Natural killer cell treated with Interleukin-12 subunit alpha and Interleukin-12 subunit beta and Interleukin-15 and Interleukin-18, amount 100 ng/mL, for 72 hours (primary cell): ENCODE data around the gene MARF1. TPM values are rescaled to one million over a fixed set of nuclear protein-coding genes. Genes with fewer than 3 reads are reported as not detected.
A peak's percentile ranks its signal among the peaks of the same experiment; 100 is the strongest.

Experiments used
- ATAC-seq, 2 donors: fragments of 150-1000 bp; cut with Tn5 transposase in 1 of 2; sonication (Bioruptor Pico), chemical (Tn5 transposase) in 1 of 2; 2 replicates each; pipeline ENCODE4 v1.10.0; 2021
- DNase-seq: peaks from one replicate; pipeline ENCODE4 v3.0.0; 2022; ENCODE audit warnings: low spot score
- H3K27ac Mint-ChIP-seq, 2 donors: 1 replicate in 1 of 2; 2 replicates in 1 of 2; pipeline ENCODE4 v1.8.0; 2022; ENCODE audit warnings: mixed read lengths in 2 of 2, mild to moderate bottlenecking in 1 of 2, moderate library complexity in 1 of 2
- H3K27me3 Mint-ChIP-seq, 2 donors: 1 replicate in 1 of 2; 2 replicates in 1 of 2; pipeline ENCODE4 v1.8.0; 2022; ENCODE audit warnings: mixed read lengths in 2 of 2
- H3K36me3 Mint-ChIP-seq: one replicate; pipeline ENCODE4 v1.8.0; 2022; ENCODE audit warnings: mixed read lengths
- H3K4me1 Mint-ChIP-seq, 2 donors: 1 replicate in 1 of 2; 2 replicates in 1 of 2; pipeline ENCODE4 v1.8.0; 2022; ENCODE audit warnings: low read depth in 2 of 2, mixed read lengths in 2 of 2, mild to moderate bottlenecking in 1 of 2
- H3K4me3 Mint-ChIP-seq: one replicate; pipeline ENCODE4 v1.8.0; 2022; ENCODE audit warnings: mixed read lengths
- H3K9me3 Mint-ChIP-seq: 2 replicates; pipeline ENCODE4 v1.8.0; 2022; ENCODE audit warnings: mixed read lengths
- total RNA-seq, 2 donors: library from RNA; stranded (reverse); gene quantifications; one replicate each; pipeline ENCODE4 v1.2.3, GENCODE V29; 2022

The MARF1 gene
- total RNA-seq, 2 donors from 2014 or later, result 63.9 to 76.0 TPM

DNA sequence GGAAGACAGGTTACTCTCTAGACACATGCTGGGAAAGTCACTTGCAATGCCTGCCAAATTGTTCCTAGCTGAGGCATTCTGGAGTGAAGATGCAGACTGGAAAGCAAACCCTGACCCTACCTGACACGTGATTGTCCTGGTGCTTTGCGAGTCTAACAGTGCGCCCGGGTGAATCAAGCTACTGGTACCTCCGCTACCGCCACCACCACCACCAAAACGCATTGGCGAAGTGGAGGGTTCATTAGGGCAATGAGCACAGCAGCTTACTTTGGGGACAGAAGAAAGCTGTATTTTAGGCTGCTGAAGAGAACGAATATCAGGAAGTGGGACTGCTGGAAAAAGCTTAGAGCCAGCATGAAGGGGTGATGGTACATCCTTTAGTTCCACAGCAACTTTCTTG lies 7.0 kb downstream of the MARF1 start:
- no peaks in the 10 kb centered on the region for H3K9me3 Mint-ChIP-seq
- DNase-seq (no peak), ATAC-seq (no peak)
- H3K27ac Mint-ChIP-seq, result peak overlapping the region; percentile 80 to 89
- peaks cover 20 to 47% of the 10 kb centered on the region in 2 donors for H3K4me1 Mint-ChIP-seq
- H3K4me3 Mint-ChIP-seq, result no peak overlapping the region
- no peaks in the 10 kb centered on the region for H3K27me3 Mint-ChIP-seq
- peaks cover 40% of the 10 kb centered on the region for H3K36me3 Mint-ChIP-seq

DNA sequence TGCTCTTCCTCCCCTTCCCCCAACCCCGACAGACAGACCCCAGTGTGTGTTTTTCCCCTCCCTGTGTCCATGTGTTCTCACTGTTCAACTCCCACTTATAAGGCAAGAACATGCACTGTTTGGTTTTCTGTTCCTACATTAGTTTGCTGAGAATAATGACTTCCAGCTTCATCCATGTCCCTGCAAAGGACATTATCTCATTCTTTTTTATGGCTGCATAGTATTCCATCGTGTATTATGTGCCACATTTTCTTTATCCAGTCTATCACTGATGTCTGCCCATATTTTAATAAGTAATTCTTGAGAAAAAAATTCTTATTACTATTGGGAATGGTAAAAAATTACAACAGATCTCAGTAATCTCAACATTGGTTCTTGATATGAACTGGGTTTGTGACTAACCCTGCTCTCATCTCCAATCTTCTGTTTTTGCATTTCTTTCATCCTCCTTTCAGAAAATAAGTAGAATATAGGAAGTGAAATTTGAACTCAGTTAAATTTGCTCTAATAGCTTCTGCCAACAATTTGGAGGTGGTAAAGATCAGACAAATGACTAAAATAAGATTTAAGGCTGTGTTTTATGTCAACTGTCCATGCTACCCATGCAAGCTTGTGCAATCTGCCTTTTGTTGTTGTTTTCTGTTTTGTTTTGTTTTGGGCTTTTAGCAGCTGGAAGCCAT lies 11.1 kb downstream of the MARF1 start:
- peaks cover 7 to 16% of the 10 kb centered on the region in 2 donors for H3K4me1 Mint-ChIP-seq
- no peaks in the 10 kb centered on the region for H3K9me3 Mint-ChIP-seq
- H3K27ac Mint-ChIP-seq, result peak overlapping the region in 1 of 2 donors; percentile 58
- no peak overlapping the region for H3K4me3 Mint-ChIP-seq
- peaks cover 32% of the 10 kb centered on the region for H3K36me3 Mint-ChIP-seq
- ATAC-seq (no peak), DNase-seq (no peak)
- H3K27me3 Mint-ChIP-seq, result no peaks in the 10 kb centered on the region

DNA sequence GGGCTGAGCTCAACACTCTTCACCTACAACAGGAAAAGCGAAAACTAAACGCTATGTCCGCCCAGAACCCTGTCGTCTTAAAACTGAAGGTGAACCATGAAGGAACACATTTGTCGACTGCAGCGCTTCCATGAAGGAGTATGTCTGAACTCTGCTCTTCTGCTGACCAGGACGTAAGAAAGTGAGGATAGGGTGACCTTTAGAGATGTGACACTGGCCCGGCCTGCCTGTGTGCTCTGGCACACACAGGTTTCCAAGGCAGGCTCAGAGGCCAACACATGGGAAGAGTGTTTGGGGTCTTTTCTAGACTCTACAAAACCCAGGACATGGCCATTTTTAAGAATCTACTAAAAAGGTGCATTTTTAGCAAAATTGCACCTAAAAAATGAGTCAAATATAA lies 21.1 kb downstream of the MARF1 start:
- DNase-seq, result no peak
- Mint-ChIP-seq H3K4me3 (no peak overlapping the region), H3K9me3 (no peaks in the 10 kb centered on the region), H3K4me1 (peaks cover 0 to 3% of the 10 kb centered on the region in 2 donors), H3K36me3 (peaks cover 33% of the 10 kb centered on the region), H3K27ac (no peak overlapping the region), H3K27me3 (no peaks in the 10 kb centered on the region)
- ATAC-seq, result no peak

DNA sequence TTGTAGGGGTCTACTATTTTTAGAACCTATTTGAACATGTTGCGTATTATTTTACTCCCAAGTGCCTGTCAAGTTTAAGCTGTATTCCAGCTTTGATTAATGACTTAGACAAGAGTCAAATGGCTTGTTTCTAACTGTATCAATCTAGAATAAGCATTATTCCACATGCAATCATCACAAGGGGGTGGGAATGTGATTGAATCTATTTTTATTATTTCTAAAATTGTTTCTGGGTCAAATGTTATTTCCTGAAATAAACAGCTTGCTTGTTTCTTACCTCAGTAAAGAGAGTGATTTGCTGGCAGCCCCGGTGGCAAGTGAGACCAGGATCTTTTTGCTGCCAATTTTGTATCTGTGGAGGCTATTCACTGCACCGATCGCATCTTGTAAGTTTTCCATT lies 21.5 kb downstream of the MARF1 start:
- no peak overlapping the region for H3K4me3 Mint-ChIP-seq
- H3K9me3 Mint-ChIP-seq, result no peaks in the 10 kb centered on the region
- H3K4me1 Mint-ChIP-seq, result peaks cover 0 to 3% of the 10 kb centered on the region in 2 donors
- no peak for DNase-seq
- peaks cover 38% of the 10 kb centered on the region for H3K36me3 Mint-ChIP-seq
- no peak overlapping the region for H3K27ac Mint-ChIP-seq
- no peak for ATAC-seq
- H3K27me3 Mint-ChIP-seq, result no peaks in the 10 kb centered on the region

DNA sequence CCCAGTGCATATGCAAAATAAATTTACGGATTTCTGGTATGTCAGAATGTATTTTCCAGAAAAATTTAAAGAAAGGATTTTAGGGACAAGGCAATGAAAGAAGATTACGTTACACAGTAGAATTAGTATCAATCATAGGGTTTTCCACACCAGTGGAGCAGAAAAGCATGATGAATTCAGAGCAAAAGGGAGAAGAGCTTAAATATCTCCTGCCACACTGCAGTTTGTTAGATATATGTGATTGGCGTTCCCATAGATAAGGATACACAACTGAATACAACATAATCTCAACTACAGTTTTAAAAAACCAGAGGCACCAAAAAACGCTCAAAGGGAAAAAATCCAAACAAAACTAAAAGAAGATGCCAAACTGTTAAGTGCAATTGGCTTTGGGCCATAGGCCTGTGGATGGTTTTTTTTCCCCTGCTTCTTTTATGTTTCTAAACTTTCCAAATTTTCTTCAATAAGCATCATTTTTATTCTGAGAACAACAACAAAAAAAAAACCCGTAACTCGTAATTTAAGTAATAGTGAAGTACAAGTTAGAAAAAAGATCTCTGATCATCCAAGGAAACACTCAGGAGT lies 22.3 kb downstream of the MARF1 start:
- ATAC-seq (no peak), DNase-seq (no peak)
- H3K27me3 Mint-ChIP-seq, result no peaks in the 10 kb centered on the region
- no peaks in the 10 kb centered on the region for H3K9me3 Mint-ChIP-seq
- no peak overlapping the region for H3K27ac Mint-ChIP-seq
- H3K36me3 Mint-ChIP-seq, result peaks cover 38% of the 10 kb centered on the region
- no peak overlapping the region for H3K4me3 Mint-ChIP-seq
- peaks cover 0 to 3% of the 10 kb centered on the region in 2 donors for H3K4me1 Mint-ChIP-seq

DNA sequence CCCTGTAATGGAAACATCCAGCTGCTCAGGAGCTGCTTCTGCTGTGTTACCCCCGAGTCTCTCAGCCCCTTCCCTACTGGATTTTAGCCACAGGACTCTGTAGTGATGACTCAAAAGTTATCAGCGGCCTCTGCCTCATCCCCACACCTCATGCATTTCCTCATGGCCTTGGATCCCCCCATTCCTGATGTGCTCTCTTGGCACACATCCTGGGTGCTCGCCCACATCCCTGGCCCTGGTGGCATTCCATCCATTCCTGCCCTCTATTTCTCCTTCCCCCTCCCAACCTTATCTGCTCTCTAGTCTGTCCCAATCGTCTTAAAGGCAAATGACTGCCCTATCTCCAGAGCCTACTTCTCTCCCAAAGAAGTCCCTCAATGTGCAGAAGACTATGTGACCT lies 24.6 kb downstream of the MARF1 start:
- no peaks in the 10 kb centered on the region for H3K27me3 Mint-ChIP-seq
- ATAC-seq (no peak), DNase-seq (no peak)
- H3K9me3 Mint-ChIP-seq, result no peaks in the 10 kb centered on the region
- H3K27ac Mint-ChIP-seq, result peak overlapping the region in 1 of 2 donors; percentile 6
- H3K36me3 Mint-ChIP-seq, result peaks cover 31% of the 10 kb centered on the region
- peaks cover 0 to 6% of the 10 kb centered on the region in 2 donors for H3K4me1 Mint-ChIP-seq
- no peak overlapping the region for H3K4me3 Mint-ChIP-seq

DNA sequence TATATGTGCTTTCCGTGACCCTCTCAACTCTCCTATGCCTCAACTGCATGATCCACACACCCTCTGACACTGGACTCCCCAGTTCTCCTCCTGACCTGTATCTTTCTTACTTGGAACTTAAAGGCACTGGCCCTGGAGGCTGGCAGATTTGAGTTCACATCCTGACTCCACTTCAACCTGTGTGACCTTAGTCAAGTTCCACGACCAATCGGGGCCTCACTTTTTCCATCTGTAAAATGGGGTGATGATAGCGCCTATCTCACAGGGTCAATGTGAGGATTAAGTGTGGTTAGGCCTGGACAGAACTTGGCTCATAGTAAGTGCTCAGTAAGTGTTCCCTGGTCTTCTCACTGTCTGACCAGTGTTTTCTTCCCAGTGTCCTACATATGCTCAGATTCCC lies 25.1 kb downstream of the MARF1 start:
- Mint-ChIP-seq H3K4me3 (no peak overlapping the region), H3K27ac (peak overlapping the region in 1 of 2 donors; percentile 6)

DNA sequence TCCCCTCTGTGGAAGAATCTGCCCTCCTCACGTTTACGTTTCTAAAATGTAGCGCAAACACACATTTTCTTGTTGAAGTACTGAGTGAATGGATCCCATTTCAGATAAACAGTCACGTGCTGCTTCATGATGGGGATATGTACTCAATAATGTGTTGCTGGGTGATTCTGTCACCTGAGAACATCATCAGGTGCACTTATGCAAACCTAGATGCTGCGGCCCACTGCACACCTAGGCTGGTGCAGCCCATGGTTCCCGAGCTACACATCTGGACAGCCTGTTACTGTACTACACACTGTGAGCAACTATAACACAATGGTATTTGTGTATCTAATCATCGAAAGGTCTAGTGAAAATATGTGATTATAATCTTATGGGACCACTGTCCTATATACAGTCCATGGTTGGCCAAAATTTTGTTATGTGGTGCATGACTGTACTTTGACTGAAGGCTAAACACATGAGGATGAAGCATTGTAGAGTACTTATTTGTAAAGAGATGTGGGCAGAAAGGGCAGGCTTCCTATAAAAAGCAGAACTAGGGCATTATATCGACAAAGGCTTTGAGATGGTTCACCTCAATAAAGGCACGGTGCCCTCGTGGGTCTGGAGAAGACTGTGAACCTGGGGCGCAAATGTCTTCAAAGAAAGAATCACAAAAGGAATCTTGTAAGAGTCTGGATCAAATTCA lies 26.3 kb downstream of the MARF1 start:
- no peak for DNase-seq
- Mint-ChIP-seq H3K36me3 (peaks cover 31% of the 10 kb centered on the region), H3K27me3 (no peaks in the 10 kb centered on the region), H3K9me3 (no peaks in the 10 kb centered on the region), H3K4me1 (peaks cover 0 to 6% of the 10 kb centered on the region in 2 donors), H3K27ac (no peak overlapping the region), H3K4me3 (no peak overlapping the region)
- ATAC-seq, result no peak

More for the DNA sequence above, 25.1 kb downstream of the MARF1 start:
- no peaks in the 10 kb centered on the region for H3K27me3 Mint-ChIP-seq
- H3K4me1 Mint-ChIP-seq, result peaks cover 0 to 6% of the 10 kb centered on the region in 2 donors
- H3K36me3 Mint-ChIP-seq, result peaks cover 31% of the 10 kb centered on the region
- DNase-seq, result no peak
- no peaks in the 10 kb centered on the region for H3K9me3 Mint-ChIP-seq
- no peak for ATAC-seq

DNA sequence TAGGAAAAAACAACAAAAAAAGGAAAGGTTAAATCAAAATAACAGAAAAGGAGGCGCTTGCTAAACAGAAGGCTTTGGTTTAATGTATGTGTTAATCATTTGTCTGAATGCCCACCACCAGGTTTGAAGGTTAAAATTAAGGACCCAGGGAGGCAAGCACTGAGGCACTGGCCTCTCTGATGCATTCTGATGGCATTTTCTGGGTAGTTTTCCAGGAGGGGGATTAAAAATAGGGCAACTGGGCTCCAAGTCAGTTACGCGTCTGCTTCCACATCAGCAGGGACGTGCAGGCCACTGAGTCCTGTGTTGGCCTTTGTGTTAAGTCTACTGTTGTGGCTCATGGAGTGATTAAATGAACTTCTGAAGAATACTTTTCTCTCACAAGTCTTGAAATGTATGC lies 26.9 kb downstream of the MARF1 start:
- Mint-ChIP-seq H3K4me3 (no peak overlapping the region), H3K36me3 (peaks cover 31% of the 10 kb centered on the region), H3K9me3 (no peaks in the 10 kb centered on the region), H3K27me3 (no peaks in the 10 kb centered on the region), H3K4me1 (peaks cover 0 to 6% of the 10 kb centered on the region in 2 donors), H3K27ac (no peak overlapping the region)
- DNase-seq (no peak), ATAC-seq (no peak)

DNA sequence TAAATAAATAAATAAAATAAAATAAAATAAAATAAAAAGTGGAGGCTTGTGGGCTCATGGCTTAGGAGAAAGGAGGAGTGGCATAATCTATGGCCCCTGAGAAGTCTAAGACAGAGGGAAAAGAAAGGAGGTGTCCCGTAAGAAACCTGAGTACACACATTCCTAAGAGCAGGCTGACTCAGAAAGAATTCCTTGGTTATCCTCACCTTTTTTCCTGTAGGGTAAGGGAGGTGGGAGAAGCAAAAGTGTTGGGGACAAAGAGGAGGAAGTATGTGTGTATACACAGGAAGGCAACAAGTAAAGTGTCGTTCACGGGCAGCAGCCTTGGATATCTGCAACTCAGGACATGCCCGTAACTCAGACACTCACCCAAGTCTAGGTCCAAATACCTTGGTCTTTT lies 29.3 kb downstream of the MARF1 start:
- no peaks in the 10 kb centered on the region for H3K27me3 Mint-ChIP-seq
- ATAC-seq (no peak), DNase-seq (no peak)
- H3K4me1 Mint-ChIP-seq, result peaks cover 0 to 6% of the 10 kb centered on the region in 2 donors
- H3K4me3 Mint-ChIP-seq, result no peak overlapping the region
- peaks cover 37% of the 10 kb centered on the region for H3K36me3 Mint-ChIP-seq
- H3K9me3 Mint-ChIP-seq, result no peaks in the 10 kb centered on the region
- no peak overlapping the region for H3K27ac Mint-ChIP-seq

DNA sequence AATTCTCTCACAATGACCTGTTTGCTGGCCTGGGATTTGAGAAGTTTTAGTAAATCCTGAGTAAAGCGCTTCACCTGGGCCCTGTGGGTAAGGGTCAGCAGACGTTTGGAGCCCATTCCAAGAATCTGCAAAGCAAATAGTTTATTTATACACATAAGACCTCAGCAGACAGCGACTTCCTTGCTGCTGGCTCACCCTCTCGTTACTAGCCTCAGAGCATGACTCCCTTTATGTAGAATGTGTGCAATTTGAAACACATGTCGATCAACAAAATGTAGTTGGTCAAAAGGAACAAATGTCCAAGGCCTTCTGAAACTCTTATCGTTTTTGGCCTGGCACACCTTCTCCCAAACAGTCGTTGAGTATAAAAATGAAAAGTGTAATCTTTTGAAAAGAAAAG lies 31.3 kb downstream of the MARF1 start:
- H3K27ac Mint-ChIP-seq, result no peak overlapping the region
- H3K4me3 Mint-ChIP-seq, result no peak overlapping the region
- H3K9me3 Mint-ChIP-seq, result no peaks in the 10 kb centered on the region
- no peaks in the 10 kb centered on the region for H3K27me3 Mint-ChIP-seq
- ATAC-seq (no peak), DNase-seq (no peak)
- H3K4me1 Mint-ChIP-seq, result peaks cover 5 to 9% of the 10 kb centered on the region in 2 donors
- peaks cover 30% of the 10 kb centered on the region for H3K36me3 Mint-ChIP-seq

DNA sequence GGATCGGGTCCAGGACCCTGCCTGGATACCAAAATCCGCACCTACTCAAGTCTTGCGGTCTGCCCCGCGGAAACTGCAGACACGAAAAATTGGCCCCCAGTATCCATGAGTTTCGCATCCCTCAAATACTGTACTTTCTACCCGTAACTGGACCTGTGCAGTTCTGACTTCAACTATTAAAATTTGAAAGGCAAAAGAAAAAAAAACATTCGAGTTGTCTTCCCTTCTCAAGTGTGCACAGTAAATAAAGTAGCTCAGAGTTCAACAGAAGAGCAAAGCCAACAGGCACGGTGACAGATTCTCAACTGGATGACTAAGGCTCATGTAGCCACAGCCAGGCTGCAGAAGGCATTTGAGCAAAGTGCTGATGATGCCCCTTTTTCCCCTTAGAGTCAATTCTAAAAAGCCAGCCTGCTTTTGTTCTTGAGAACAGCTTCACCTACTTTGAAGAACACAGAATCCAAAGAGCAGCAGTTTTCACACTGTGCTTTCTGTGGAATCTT lies 32.5 kb downstream of the MARF1 start:
- H3K27ac Mint-ChIP-seq, result no peak overlapping the region
- no peaks in the 10 kb centered on the region for H3K27me3 Mint-ChIP-seq
- no peak for ATAC-seq
- H3K9me3 Mint-ChIP-seq, result no peaks in the 10 kb centered on the region
- peaks cover 15 to 19% of the 10 kb centered on the region in 2 donors for H3K4me1 Mint-ChIP-seq
- H3K4me3 Mint-ChIP-seq, result no peak overlapping the region
- DNase-seq, result no peak
- H3K36me3 Mint-ChIP-seq, result peaks cover 36% of the 10 kb centered on the region

DNA sequence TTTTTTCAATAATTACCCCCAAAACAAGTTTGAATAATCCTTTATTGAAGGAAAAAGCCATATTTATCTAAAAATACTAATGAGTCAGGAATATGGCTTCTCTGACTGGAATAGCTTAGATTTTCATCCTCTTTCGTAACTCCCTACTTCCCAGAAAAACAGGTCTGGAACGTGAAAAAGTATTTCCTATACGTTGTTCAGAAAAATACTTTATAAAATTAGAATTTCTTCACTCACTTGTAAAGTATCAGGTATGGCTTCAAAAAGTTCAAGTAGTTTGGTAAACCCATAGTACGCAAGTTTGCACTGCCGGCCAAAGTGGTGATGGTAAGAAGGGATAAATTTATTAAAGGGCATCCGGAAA lies 33.7 kb downstream of the MARF1 start:
- Mint-ChIP-seq H3K36me3 (peaks cover 36% of the 10 kb centered on the region), H3K27ac (no peak overlapping the region), H3K4me1 (peaks cover 15 to 23% of the 10 kb centered on the region in 2 donors), H3K9me3 (no peaks in the 10 kb centered on the region), H3K4me3 (no peak overlapping the region), H3K27me3 (no peaks in the 10 kb centered on the region)
- DNase-seq (no peak), ATAC-seq (no peak)
